ENCODE results near the gene PAQR9. TPM values are rescaled to one million over a fixed set of nuclear protein-coding genes. Genes with fewer than 3 reads are reported as not detected.
"Not testable (repeated sequence)": the region's sequence is repeated elsewhere in the genome, so short reads cannot be mapped to it uniquely, and the experiment has no call there.

Gene PAQR9
- total RNA-seq, 1 donor: not detected

- no peak for TF ChIP-seq CTCF (IDR thresholded peaks at IDR 0.05; ENCODE audit: insufficient read depth, low read depth, low read length)
- no peak overlapping the region for H3K4me3 ChIP-seq (ENCODE audit: low read depth, low read length)
- DNase-seq (ENCODE audit: low read depth): no peak
Measured at GRCh38 chr3:142992323-142992722, 28.8 kb upstream of the PAQR9 start.

- H3K4me3 ChIP-seq (ENCODE audit: low read depth, low read length): no peak overlapping the region
- no peak for DNase-seq (ENCODE audit: low read depth)
- TF ChIP-seq CTCF (IDR thresholded peaks at IDR 0.05; ENCODE audit: insufficient read depth, low read depth, low read length): no peak
Measured at GRCh38 chr3:142990721-142991120, 27.2 kb upstream of the PAQR9 start.

GRCh38 chr3:142988826-142989225 is 25.4 kb upstream of the PAQR9 start:
- H3K4me3 ChIP-seq (ENCODE audit: low read depth, low read length); DNase-seq (ENCODE audit: low read depth): not testable (repeated sequence)

GRCh38 chr3:142988221-142988620 is 24.7 kb upstream of the PAQR9 start:
- H3K4me3 ChIP-seq (ENCODE audit: low read depth, low read length); DNase-seq (ENCODE audit: low read depth): not testable (repeated sequence)

- H3K4me3 ChIP-seq (ENCODE audit: low read depth, low read length): no peak overlapping the region
- DNase-seq (ENCODE audit: low read depth): peak; percentile 23
- no peak for TF ChIP-seq CTCF (IDR thresholded peaks at IDR 0.05; ENCODE audit: insufficient read depth, low read depth, low read length)
Measured at GRCh38 chr3:142987707-142988106, 24.2 kb upstream of the PAQR9 start.

GRCh38 chr3:142987080-142987700 is 23.7 kb upstream of the PAQR9 start:
- peak; percentile 50 for DNase-seq (ENCODE audit: low read depth)
- TF ChIP-seq CTCF (IDR thresholded peaks at IDR 0.05; ENCODE audit: insufficient read depth, low read depth, low read length): peak; percentile 63
- H3K4me3 ChIP-seq (ENCODE audit: low read depth, low read length): no peak overlapping the region

- no peak overlapping the region for H3K4me3 ChIP-seq (ENCODE audit: low read depth, low read length)
- DNase-seq (ENCODE audit: low read depth): no peak
- TF ChIP-seq CTCF (IDR thresholded peaks at IDR 0.05; ENCODE audit: insufficient read depth, low read depth, low read length): no peak
Measured at GRCh38 chr3:142984255-142984654, 20.8 kb upstream of the PAQR9 start.

- DNase-seq (ENCODE audit: low read depth): no peak
- TF ChIP-seq CTCF (IDR thresholded peaks at IDR 0.05; ENCODE audit: insufficient read depth, low read depth, low read length): no peak
Measured at GRCh38 chr3:142983318-142983717, 19.8 kb upstream of the PAQR9 start.

More at GRCh38 chr3:142983318-142983717, 19.8 kb upstream of the PAQR9 start:
- H3K4me3 ChIP-seq (ENCODE audit: low read depth, low read length): no peak overlapping the region

All from fibroblast of villous mesenchyme (primary cell).